ENCODE measurements around the gene GPC6.

- TF ChIP-seq MAX (IDR thresholded peaks at IDR 0.05) (no peak), CTCF (IDR thresholded peaks at IDR 0.05; ENCODE audit: low read depth, low read length, missing input control) (no peak), RAD21 (IDR thresholded peaks at IDR 0.05) (no peak), ZBTB33 (IDR thresholded peaks at IDR 0.05) (no peak), YY1 (IDR thresholded peaks at IDR 0.05) (no peak), HNF4G (IDR thresholded peaks at IDR 0.05) (no peak)
These were observed 249.6 kb downstream of the GPC6 start for GRCh38 chr13:93476175-93476574.

All from liver (tissue), 3 donors.